Measurements from ENCODE around the gene ACP1.
"Not testable (repeated sequence)": the region's sequence is repeated elsewhere in the genome, so short reads cannot be mapped to it uniquely, and the experiment has no call there.

Gene ACP1

GRCh38 chr2:309954-310510 lies 45.3 kb downstream of the ACP1 start:
- H3K9ac ChIP-seq (ENCODE audit: low read length in 2 of 2), result no peak overlapping the region
- no peaks in the 10 kb centered on the region for H3K36me3 ChIP-seq (ENCODE audit: control insufficient read depth in 2 of 2, insufficient read depth in 2 of 2, low read length in 2 of 2)
- peaks cover 0 to 6% of the 10 kb centered on the region in 2 donors for H3K27me3 ChIP-seq (ENCODE audit: control insufficient read depth in 1 of 2, insufficient read depth in 2 of 2, low read length in 2 of 2)
- H3K4me3 ChIP-seq (ENCODE audit: low read length in 2 of 2), result no peak overlapping the region
- H3K4me1 ChIP-seq (ENCODE audit: control insufficient read depth, insufficient read depth, low read length), result no peaks in the 10 kb centered on the region
- H3K9me3 ChIP-seq (ENCODE audit: control insufficient read depth in 2 of 2, low read length in 2 of 2), result no peaks in the 10 kb centered on the region
- no peak overlapping the region for H3K27ac ChIP-seq (ENCODE audit: low read length)

GRCh38 chr2:310994-311393 lies 46.2 kb downstream of the ACP1 start:
- no peaks in the 10 kb centered on the region for H3K9me3 ChIP-seq (ENCODE audit: control insufficient read depth in 2 of 2, low read length in 2 of 2)
- H3K9ac ChIP-seq (ENCODE audit: low read length in 2 of 2), result no peak overlapping the region
- no peak overlapping the region for H3K4me3 ChIP-seq (ENCODE audit: low read length in 2 of 2)
- no peaks in the 10 kb centered on the region for H3K36me3 ChIP-seq (ENCODE audit: control insufficient read depth in 2 of 2, insufficient read depth in 2 of 2, low read length in 2 of 2)
- no peak overlapping the region for H3K27ac ChIP-seq (ENCODE audit: low read length)
- H3K27me3 ChIP-seq (ENCODE audit: control insufficient read depth in 1 of 2, insufficient read depth in 2 of 2, low read length in 2 of 2), result peaks cover 0 to 6% of the 10 kb centered on the region in 2 donors
- H3K4me1 ChIP-seq (ENCODE audit: control insufficient read depth, insufficient read depth, low read length), result no peaks in the 10 kb centered on the region

GRCh38 chr2:313991-314390 lies 49.2 kb downstream of the ACP1 start:
- peaks cover 0 to 6% of the 10 kb centered on the region in 2 donors for H3K27me3 ChIP-seq (ENCODE audit: control insufficient read depth in 1 of 2, insufficient read depth in 2 of 2, low read length in 2 of 2)
- no peak overlapping the region for H3K27ac ChIP-seq (ENCODE audit: low read length)
- no peaks in the 10 kb centered on the region for H3K9me3 ChIP-seq (ENCODE audit: control insufficient read depth in 2 of 2, low read length in 2 of 2)
- H3K4me1 ChIP-seq (ENCODE audit: control insufficient read depth, insufficient read depth, low read length), result no peaks in the 10 kb centered on the region
- no peaks in the 10 kb centered on the region for H3K36me3 ChIP-seq (ENCODE audit: control insufficient read depth in 2 of 2, insufficient read depth in 2 of 2, low read length in 2 of 2)
- H3K4me3 ChIP-seq (ENCODE audit: low read length in 2 of 2), result no peak overlapping the region
- no peak overlapping the region for H3K9ac ChIP-seq (ENCODE audit: low read length in 2 of 2)

GRCh38 chr2:314561-315336 lies 50.0 kb downstream of the ACP1 start:
- Histone ChIP-seq H3K27me3 (ENCODE audit: control insufficient read depth in 1 of 2, insufficient read depth in 2 of 2, low read length in 2 of 2) (peaks cover 0 to 2% of the 10 kb centered on the region in 2 donors), H3K4me3 (ENCODE audit: low read length in 2 of 2) (no peak overlapping the region), H3K36me3 (ENCODE audit: control insufficient read depth in 2 of 2, insufficient read depth in 2 of 2, low read length in 2 of 2) (no peaks in the 10 kb centered on the region), H3K9me3 (ENCODE audit: control insufficient read depth in 2 of 2, low read length in 2 of 2) (no peaks in the 10 kb centered on the region), H3K27ac (ENCODE audit: low read length) (no peak overlapping the region), H3K9ac (ENCODE audit: low read length in 2 of 2) (no peak overlapping the region), H3K4me1 (ENCODE audit: control insufficient read depth, insufficient read depth, low read length) (no peaks in the 10 kb centered on the region)

GRCh38 chr2:315925-316324 lies 51.2 kb downstream of the ACP1 start:
- not testable (repeated sequence) for H3K4me1 ChIP-seq (ENCODE audit: control insufficient read depth, insufficient read depth, low read length); H3K27me3 ChIP-seq (ENCODE audit: control insufficient read depth in 1 of 2, insufficient read depth in 2 of 2, low read length in 2 of 2); H3K36me3 ChIP-seq (ENCODE audit: control insufficient read depth in 2 of 2, insufficient read depth in 2 of 2, low read length in 2 of 2); H3K9me3 ChIP-seq (ENCODE audit: control insufficient read depth in 2 of 2, low read length in 2 of 2); H3K27ac ChIP-seq (ENCODE audit: low read length); H3K4me3 ChIP-seq (ENCODE audit: low read length in 2 of 2); H3K9ac ChIP-seq (ENCODE audit: low read length in 2 of 2)

GRCh38 chr2:316381-316780 lies 51.6 kb downstream of the ACP1 start:
- Histone ChIP-seq H3K27ac (ENCODE audit: low read length) (no peak overlapping the region), H3K9me3 (ENCODE audit: control insufficient read depth in 2 of 2, low read length in 2 of 2) (no peaks in the 10 kb centered on the region)

GRCh38 chr2:317501-318424 lies 53.0 kb downstream of the ACP1 start:
- Histone ChIP-seq H3K36me3 (ENCODE audit: control insufficient read depth in 2 of 2, insufficient read depth in 2 of 2, low read length in 2 of 2) (no peaks in the 10 kb centered on the region), H3K4me1 (ENCODE audit: control insufficient read depth, insufficient read depth, low read length) (no peaks in the 10 kb centered on the region), H3K27me3 (ENCODE audit: control insufficient read depth in 1 of 2, insufficient read depth in 2 of 2, low read length in 2 of 2) (peaks cover 0 to 3% of the 10 kb centered on the region in 2 donors), H3K27ac (ENCODE audit: low read length) (no peak overlapping the region), H3K4me3 (ENCODE audit: low read length in 2 of 2) (no peak overlapping the region), H3K9ac (ENCODE audit: low read length in 2 of 2) (no peak overlapping the region), H3K9me3 (ENCODE audit: control insufficient read depth in 2 of 2, low read length in 2 of 2) (no peaks in the 10 kb centered on the region)

More at GRCh38 chr2:316381-316780, 51.6 kb downstream of the ACP1 start:
- Histone ChIP-seq H3K4me1 (ENCODE audit: control insufficient read depth, insufficient read depth, low read length) (no peaks in the 10 kb centered on the region), H3K27me3 (ENCODE audit: control insufficient read depth in 1 of 2, insufficient read depth in 2 of 2, low read length in 2 of 2) (peaks cover 0 to 2% of the 10 kb centered on the region in 2 donors), H3K9ac (ENCODE audit: low read length in 2 of 2) (no peak overlapping the region), H3K36me3 (ENCODE audit: control insufficient read depth in 2 of 2, insufficient read depth in 2 of 2, low read length in 2 of 2) (no peaks in the 10 kb centered on the region), H3K4me3 (ENCODE audit: low read length in 2 of 2) (no peak overlapping the region)

- Histone ChIP-seq H3K4me3 (ENCODE audit: low read length in 2 of 2) (no peak overlapping the region), H3K4me1 (ENCODE audit: control insufficient read depth, insufficient read depth, low read length) (no peaks in the 10 kb centered on the region), H3K9ac (ENCODE audit: low read length in 2 of 2) (no peak overlapping the region), H3K27me3 (ENCODE audit: control insufficient read depth in 1 of 2, insufficient read depth in 2 of 2, low read length in 2 of 2) (peaks cover 0 to 2% of the 10 kb centered on the region in 2 donors), H3K36me3 (ENCODE audit: control insufficient read depth in 2 of 2, insufficient read depth in 2 of 2, low read length in 2 of 2) (no peaks in the 10 kb centered on the region), H3K9me3 (ENCODE audit: control insufficient read depth in 2 of 2, low read length in 2 of 2) (no peaks in the 10 kb centered on the region), H3K27ac (ENCODE audit: low read length) (no peak overlapping the region)
Observed at GRCh38 chr2:319059-319600, 54.4 kb downstream of the ACP1 start.

- Histone ChIP-seq H3K27me3 (ENCODE audit: control insufficient read depth in 1 of 2, insufficient read depth in 2 of 2, low read length in 2 of 2) (peaks cover 0 to 2% of the 10 kb centered on the region in 2 donors), H3K36me3 (ENCODE audit: control insufficient read depth in 2 of 2, insufficient read depth in 2 of 2, low read length in 2 of 2) (no peaks in the 10 kb centered on the region), H3K27ac (ENCODE audit: low read length) (no peak overlapping the region), H3K4me1 (ENCODE audit: control insufficient read depth, insufficient read depth, low read length) (no peaks in the 10 kb centered on the region), H3K9me3 (ENCODE audit: control insufficient read depth in 2 of 2, low read length in 2 of 2) (no peaks in the 10 kb centered on the region), H3K4me3 (ENCODE audit: low read length in 2 of 2) (no peak overlapping the region), H3K9ac (ENCODE audit: low read length in 2 of 2) (no peak overlapping the region)
Observed at GRCh38 chr2:320561-320960, 55.8 kb downstream of the ACP1 start.

GRCh38 chr2:322326-322725 lies 57.6 kb downstream of the ACP1 start:
- Histone ChIP-seq H3K36me3 (ENCODE audit: control insufficient read depth in 2 of 2, insufficient read depth in 2 of 2, low read length in 2 of 2) (no peaks in the 10 kb centered on the region), H3K4me1 (ENCODE audit: control insufficient read depth, insufficient read depth, low read length) (no peaks in the 10 kb centered on the region), H3K9me3 (ENCODE audit: control insufficient read depth in 2 of 2, low read length in 2 of 2) (no peaks in the 10 kb centered on the region), H3K27ac (ENCODE audit: low read length) (no peak overlapping the region), H3K4me3 (ENCODE audit: low read length in 2 of 2) (no peak overlapping the region), H3K27me3 (ENCODE audit: control insufficient read depth in 1 of 2, insufficient read depth in 2 of 2, low read length in 2 of 2) (peaks cover 0 to 2% of the 10 kb centered on the region in 2 donors), H3K9ac (ENCODE audit: low read length in 2 of 2) (no peak overlapping the region)

Data from stomach smooth muscle (tissue), 2 donors.